Pulmonary artery endothelial cell (primary cell): Measurements from ENCODE around the gene NXPH4. TPM values are rescaled to one million over a fixed set of nuclear protein-coding genes. Genes with fewer than 3 reads are reported as not detected.

Experiments
- DNase-seq: peaks from one replicate; pipeline ENCODE4 v3.0.0-alpha.2; 2011; ENCODE audit warnings: low read depth, low spot score
- total RNA-seq: library from RNA; depleted of rRNA; stranded (reverse); fragments of >200 nt; gene quantifications from 2 replicates; pipeline ENCODE4 v1.2.3, GENCODE V29; 2014

NXPH4 gene
- total RNA-seq, 1 donor from 2014 or later, result 0.13 TPM

DNA sequence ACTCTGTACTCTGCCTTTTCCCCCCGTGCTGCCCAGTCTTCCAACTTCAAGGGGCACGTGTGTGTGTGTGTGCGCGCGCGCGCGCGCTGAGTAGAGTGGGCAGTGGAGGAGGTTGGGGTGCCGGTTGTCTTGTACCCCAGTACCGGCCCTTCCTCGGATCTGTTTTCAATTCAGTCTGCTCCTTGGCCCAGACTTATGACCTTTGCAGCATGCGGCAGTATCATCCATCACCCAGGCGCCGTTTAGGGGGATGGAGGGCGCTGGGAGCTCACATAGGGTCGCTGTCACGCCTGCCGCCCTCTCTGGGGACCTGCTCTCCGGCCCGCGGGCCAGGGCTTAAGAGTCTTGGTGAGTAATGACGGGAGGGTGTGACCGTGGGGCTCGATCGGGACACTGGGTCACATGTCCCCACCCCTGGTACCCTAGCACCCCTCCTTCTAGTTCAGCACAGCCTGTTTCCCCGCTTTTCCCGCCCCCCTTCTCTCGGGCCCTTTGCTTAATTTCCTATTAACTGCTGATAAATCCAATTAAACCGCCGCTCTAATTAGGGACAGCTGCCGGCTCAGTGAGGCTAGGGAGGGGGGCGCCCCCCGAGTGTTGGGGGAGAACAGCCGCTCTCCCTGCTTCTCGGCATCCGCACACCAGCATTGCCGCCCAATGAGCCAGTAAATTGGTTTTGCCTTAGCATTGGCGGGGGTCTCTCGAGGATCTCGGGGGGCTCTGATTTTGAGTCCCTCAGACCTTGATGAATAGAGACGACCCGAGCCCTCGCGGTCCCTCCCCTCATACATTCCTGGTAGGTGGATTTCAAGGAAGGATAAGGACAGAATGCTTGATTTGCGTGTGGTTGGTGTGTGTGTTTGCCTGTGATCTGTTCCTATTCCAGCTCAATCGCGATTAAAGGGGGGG lies 25.1 kb downstream of the NXPH4 start:
- no peak for DNase-seq

DNA sequence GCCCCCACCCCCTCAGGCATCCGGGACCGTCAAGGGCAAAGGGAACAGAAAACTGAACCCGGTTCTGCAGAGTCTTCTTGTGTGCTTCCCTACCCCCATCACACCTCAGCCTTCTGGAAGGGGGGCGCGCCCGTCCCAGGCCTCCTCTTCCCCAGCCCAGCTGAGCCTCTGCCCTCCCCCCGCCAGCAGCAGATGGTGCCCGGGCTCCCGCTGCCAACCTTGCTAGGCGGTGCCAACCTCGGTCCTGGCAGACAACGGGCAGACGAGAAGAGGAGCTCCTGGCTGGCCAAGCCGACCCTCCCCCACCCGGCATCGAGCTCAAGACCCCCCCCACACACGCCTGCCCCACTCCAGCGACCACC lies 25.7 kb downstream of the NXPH4 start:
- no peak for DNase-seq

DNA sequence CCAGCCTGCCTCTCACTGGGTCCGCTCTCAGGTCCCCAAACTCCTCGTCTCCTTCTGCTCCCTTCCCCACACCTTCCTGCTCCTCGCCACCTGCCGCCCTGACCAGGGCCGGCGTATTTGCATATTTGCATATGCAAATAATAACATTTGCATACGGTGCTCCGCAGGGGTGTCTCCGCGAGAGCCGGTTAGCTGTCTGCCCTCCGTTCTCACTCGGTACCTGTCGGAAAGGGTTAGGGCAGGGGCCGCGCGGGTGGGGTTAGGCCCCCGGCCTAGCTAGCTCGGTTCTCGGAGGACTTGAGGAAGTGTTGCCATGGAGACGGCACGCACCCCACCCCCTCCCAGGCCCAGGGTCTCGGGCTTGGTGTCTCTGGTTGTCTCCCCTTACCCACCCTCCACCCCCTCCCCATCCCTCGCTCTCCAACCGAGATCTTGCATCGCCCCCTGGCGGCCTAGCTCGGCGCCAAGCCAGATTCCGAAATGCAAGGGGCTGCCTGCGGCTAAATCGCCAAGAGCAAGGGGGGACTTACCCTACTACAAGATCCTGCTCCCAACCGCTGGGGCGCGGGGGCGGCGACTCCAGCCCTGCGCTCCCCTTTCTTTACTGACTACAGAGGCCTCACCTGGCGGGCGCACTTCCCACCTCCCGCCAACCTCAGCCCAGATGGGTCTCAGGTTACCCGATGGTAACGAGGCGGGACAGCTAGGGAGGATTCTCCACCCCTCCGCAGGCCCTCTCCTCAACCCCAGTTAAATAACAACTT lies 26.3 kb downstream of the NXPH4 start:
- no peak for DNase-seq

DNA sequence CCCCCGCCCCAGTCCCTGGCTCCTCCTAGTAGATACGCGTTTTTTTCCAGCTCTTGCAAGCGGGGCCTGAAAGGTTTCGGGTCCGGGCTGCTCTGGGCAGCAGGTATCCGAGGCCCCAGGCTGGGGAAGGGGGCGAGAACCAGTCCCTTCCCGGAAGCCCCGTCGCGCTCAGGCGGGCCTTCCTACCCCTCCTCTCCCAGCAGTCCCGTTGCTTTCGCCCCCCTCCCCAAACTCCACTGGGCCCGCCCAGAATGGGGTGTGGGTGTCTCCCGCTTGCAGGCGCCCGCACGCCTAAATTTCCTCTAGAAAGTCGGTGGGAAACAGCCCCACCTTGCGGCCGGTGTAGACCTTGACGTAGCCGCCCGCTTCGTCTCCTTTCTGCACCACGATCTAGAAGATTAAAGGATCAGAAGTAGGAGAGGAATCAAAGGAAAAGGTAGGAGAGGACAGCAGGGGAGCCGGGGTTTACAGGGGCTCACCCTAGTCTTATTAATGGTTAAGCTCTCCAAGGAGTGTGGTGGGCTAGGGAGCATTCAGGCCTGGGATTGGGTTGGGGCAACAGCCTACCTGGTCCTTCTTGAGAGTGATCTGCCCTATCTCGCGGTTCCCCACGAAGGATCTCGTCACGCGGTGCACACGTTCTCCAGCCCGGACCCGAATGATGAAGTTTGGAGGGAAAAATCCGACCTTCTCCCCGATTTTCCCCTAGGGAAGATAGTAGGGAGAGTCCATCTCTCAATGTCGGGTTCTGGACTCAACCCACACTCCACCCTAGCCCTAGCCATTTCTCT lies 27.1 kb downstream of the NXPH4 start:
- DNase-seq, result no peak

DNA sequence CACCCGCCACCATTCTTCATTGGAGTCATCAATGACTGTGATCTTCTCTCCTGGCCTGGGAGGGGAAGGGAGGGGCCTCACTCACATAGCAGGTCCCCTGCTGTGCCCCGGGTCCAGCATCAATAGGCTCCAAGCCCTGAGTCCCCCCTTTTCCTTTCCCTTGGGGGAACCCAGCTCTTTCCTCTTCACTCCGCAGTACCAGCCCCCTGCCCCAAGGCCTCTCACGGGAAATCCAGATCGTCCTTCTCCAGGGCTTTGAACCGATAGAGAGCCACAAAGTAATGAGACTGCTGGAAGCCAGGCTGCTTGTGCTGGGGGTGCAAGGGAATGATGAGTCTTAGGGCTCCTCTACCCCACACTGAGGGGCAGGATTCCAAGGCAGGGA lies 27.7 kb downstream of the NXPH4 start:
- DNase-seq, result no peak

DNA sequence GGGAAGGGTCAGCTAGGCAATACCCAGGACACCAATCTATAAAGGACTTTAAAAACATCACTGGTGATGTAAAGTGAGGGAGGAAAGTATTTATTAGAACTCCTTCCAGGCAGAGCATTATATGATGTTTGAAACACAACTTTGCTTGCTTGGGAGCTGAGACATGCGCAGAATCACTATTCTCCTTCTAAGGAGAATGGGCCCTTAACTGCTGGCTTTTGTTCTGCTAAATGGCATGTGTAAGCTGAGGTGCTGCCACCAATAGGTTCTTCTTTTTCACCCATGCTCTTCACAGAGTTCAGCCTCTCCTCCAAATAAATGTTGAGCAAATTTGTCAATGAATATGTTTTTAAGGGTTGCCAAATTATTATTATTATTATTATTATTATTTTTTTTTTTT lies 30.4 kb downstream of the NXPH4 start:
- DNase-seq, result no peak

DNA sequence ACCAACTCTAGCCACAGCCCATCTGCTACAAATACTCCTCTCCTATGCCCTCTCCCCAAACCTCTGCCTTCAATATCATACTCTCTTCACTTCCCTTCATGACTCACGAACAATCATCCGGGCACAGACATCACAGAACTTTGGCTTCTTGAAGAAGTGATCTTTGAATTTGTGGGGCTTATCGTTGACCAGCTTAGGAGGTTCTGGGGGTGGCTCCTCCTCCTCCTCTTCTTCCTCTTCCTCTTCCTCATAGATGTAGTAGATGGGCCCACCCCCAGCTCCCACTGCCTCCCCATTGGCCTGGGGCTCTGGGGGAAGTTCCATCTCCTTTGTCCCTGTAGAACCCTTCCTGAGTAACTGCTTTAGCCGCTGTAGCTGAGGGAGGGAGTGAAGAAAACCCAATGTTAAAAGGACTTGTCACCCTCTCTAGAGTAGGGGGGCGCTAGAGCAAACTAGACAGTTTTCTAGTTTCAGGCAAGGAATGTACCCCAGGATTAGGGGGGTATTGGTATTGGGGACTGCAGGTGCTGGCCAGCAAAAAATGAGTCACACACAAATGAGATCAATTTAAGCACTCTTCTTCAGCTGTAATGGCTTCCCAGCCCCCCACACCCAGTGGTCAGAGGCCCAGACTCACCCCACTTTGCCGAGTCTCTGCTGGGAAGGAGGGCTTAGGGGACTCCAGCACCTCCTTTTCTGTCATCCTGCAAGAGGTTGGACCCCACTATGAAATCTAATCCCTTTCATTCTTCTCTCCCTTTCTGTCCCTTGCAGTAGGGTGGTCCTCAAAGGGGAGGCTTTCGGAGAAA lies 32.5 kb downstream of the NXPH4 start:
- no peak for DNase-seq

DNA sequence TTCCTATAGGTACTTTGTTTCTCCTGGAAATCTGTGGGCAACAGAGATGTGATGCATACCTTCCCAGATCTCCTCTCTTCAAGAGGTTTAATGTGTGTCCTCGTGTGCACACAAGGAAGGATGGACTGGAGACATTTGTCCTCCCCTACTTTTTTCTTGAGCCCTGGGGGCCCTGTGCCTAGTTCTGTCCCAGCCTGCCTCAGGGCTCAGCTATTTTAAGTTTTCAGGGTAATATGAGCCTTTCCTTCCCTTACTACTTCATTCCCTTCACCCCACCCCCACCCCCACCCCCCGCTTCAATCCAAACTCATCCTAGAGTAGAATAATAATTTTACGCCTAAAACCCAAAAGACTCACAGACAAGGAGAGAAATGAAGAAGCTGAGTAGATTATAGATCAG lies 33.9 kb downstream of the NXPH4 start:
- DNase-seq, result no peak

DNA sequence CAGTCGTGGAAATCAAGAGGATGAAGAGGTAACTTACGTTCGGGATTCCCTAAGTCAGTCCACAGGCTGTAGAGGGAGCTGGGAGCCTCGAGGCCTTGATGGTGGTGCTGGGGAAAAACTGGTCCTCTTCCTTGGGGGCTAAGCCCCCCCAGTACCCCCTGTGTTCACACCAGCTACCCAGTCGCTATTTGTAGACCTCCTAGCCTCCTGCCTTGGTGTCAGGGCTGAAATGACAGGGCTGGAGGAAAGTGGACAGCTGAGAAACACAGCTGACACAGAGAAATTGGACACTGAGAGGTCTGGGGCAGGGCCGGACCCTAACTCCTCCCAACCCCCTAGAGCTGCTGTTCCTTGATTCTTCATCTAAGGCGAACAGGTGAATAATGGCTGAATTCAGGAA lies 34.4 kb downstream of the NXPH4 start, which contains the start of gene STAC3:
STAC3 (minus strand) TSS at position 232 of the 400 bp plus-strand sequence. CDS start 1,551 bp downstream, outside the sequence.
- DNase-seq, result no peak

DNA sequence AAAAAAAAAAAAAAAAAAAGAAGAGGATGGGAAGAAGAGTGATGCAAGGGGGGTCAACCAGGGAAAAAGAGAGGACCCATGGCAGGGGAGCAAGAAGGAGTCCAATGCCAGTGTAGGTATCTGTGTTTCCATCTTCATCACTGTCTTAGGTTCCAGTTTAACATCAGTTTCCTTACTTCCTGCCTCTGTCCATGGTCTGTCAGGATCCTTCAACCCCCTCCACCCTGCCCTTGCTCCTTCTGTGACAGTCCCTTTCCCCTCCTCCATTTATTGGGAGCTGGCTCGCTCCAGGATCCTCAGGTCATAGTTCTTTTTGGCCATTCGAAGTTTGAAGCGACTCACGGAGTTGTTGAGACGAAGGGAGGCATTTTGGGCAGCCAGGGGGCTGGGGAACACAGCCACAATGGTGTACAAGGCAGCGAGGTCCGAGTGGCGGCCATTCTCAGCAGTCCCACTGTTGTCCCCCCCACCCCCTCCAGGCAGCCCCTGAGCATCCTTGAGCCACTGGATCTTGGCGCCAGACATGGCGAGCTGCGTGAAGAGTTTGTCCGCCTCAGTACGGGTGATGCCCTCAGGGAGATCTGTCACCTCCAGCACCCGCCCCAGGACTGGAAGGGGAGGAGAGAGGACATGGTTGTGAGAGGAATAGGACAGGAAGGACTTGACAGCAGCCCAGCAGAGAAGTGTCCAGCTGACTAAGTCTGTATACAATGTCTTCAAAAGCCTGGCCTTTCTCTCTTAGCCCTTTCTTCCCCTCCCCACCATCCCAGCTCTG lies 38.1 kb downstream of the NXPH4 start:
- DNase-seq, result no peak

DNA sequence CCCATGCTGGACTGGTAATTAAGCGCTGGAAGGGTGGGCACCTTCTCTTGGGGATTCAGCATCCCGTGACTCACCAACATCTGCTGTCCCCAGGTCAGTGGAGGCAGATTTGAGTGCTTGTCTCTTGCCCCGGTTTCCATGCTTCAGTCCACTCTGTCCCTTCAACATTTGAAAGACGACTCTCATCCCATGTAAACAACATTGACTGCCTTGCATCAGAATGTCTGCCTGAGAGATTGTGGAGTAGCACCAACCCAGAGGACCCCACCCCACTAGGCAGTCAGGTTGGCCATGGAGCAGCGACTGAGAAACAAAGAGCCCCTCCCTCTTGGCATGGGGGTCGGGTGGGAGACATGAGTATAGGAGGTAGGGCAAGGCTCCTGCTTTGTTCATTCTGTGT lies 39.3 kb downstream of the NXPH4 start:
- DNase-seq, result no peak

DNA sequence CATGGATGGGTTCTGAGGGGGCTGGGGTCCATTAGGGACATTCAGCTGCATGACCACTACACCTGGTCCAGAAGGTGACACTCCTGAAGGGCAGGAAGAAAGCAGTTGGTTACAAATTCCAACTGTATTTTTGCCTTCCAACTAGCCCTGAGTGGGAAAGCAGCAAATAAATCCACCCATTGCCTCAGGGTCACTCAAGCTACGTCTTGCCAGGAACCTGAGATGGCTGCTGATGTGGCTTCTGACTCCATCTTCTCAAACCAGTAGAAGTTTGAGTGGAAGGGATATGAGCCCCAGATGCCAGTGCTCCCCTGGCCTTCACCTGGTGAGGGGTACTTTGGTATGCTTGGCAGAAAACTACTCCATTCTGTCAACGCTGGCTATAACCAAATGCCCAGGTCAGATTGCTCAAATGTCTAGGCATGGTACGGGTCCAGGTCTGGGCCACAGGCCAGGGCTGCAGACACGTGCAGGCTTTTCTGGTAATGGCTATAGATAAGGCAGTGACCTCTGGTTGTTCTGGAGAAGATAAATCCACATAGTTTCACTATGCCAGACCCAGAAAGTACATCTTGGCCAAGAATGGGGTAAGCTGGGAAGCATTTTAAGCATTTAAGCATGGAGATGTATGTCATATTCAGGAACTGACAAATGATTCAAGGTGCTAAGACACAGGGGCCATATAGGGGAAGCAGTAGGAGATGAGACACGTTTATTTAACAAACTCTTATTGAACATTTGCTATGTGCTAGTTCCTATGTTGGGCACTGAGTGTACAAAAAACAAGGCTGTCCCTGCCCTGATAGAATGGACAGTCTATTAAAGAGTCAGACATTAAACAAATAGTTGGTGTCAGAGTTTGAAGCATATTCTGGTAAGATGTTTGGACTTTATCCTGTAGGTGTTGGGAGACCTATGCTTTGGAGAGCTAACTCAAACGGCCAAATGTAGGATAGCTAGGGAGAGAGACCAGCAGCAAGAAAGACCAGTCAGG lies 42.7 kb downstream of the NXPH4 start:
- DNase-seq, result no peak

DNA sequence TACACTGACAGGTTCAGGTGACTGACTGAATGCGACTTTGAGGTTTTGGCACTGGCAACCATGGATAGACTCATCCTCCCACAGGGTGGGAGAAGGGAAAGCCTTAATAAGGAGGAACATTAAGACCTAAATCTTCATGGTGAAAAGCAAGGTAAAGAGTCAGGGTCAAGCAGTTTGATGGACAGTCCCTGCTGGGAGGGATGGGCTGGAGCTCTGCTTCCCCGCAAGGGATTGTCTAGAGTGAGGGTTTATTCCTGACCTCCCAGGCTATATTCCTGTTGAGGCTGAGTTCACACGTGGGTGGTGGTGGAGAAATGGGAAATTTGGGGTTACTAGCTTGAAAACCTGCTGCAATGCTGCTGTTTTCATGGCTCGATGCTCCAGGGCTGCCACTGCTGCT lies 43.8 kb downstream of the NXPH4 start:
- no peak for DNase-seq

DNA sequence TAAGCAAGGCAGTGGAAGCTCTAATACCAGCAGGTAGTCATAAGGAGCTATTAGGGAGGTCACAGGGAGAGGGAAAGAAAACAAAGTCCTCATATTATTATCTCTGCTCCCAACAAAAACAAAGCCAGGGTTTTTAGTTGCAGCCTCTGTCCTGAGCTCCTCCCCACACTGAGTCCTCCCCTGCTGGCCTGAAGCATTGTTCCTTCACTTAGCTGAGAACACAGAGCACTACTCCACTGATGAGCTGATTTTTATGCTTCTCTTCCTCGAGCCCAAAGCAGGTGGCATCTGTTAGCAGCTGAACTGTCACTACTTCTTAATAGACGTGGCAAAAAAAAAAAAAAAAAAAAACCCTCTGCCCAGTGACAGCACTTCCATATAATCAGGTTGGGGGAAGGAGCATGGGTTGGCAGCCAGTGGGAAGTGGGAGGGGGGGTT lies 44.9 kb downstream of the NXPH4 start:
- DNase-seq, result no peak

DNA sequence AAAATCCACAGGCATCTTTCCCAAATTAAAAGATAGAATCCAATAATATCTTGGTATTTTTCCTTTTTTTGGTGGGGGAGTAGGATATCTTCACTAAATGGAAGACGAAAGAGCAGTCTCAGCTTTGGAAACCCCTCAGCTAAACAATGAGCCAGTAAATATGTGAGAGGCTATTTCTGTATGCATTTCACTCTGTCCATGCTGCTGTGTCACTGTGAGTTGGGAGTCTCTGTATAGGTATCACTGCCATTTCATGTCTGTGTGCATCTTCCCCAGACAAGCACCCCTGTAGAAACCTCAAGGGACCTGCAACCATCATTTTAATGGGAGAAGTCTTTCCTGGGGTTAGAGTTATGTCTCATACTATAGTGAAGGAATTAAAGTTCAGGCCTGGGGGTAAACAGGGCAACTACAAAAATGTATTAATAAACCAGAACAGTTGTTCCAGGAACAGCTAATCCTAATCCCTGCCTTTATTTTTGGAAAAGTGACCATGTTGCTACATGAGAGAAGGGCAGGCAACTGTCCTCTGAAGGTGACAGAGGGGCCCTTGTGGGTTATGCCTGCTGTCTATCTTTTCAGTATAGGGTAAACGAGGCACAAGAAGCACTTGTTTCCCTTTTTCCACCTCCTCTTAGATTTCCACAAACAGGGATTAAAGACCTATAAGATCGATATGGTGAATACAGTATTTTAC lies 45.7 kb downstream of the NXPH4 start:
- DNase-seq, result no peak

DNA sequence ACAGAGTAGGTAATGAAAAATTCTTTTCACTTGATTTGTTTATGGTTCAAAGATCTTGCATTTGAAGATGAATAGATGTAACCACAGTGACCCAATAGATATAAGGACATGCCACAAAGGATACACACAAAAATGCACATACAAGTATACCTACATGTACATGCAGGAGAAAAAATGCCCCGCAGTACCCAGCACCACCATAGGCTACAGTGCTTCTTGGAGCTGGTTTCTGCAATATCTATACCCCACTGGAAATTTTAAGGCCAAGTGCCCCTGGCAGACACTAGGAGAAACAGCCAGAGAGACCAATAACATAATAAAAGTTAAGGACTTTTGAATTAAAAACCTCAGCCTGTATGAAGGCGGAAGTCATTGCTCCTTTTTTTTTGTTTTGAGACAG lies 46.5 kb downstream of the NXPH4 start:
- DNase-seq, result no peak

DNA sequence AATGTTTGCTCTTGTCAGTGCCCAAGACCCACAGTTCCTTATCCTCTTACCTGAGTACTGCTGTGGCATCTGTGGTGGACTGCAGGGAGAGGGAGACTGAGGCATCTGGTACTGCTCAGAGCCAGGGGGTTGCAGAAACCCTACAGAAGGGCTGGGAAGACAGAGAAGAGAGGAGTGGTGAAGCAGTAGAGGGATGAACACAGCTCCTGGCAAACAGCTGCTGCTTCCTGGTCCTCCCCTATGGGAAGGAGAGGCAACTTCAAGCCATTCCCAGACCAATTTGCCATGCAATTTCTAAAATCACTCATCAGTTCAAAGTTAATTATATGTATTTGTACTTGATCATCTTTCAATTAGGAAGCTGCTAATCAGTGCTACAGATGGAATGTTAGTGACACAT lies 50.1 kb downstream of the NXPH4 start:
- no peak for DNase-seq

DNA sequence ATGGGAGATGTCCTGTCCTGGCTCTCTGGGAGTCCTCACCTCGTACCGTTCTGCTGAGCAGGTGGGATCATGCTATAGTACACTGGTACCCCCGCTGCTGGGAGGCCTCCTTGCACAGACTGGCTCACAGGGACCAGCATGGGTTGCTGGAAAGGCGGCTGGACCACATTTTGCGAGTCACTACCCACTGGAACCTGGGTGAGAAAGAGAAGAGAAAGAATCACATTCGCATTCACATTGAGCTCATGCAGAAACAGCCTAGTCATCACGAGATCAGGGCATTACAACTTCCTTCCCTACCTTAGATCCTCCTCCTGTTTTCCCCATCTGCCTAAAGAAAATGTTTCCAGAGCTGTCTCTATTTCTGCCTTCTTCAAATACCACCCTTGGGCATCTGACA lies 51.7 kb downstream of the NXPH4 start:
- DNase-seq, result no peak
